Iris pigment epithelial cell (primary cell): ENCODE measurements around the gene ADAMTS16.

Experiments
- DNase-seq: peaks from one replicate; pipeline ENCODE4 v3.0.0-alpha.2; 2011; ENCODE audit warnings: low read depth

ADAMTS16 gene

GRCh38 chr5:5183189-5183699 is 43.1 kb downstream of the ADAMTS16 start:
- DNase-seq: no peak

GRCh38 chr5:5183933-5184332 is 43.8 kb downstream of the ADAMTS16 start:
- no peak for DNase-seq

GRCh38 chr5:5188376-5189050 is 48.4 kb downstream of the ADAMTS16 start:
- no peak for DNase-seq

DNA sequence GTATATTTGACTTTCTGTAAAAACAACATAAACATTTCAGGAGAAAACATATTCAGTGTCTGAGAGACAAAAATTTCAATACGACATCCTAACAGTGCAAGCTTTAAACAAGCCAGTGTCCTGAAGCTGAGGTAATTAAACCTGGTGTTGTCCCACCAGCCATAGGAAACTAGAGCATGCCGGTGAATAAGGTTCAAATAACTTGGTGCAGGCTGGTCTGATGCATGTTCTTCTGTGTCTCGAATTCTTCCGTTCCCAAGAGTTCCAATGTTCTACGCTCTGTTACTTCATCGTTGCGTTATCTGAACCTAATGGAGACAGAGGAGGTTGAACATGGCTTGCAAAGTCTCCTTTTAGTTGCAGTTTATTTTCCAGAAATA is 48.9 kb downstream of the ADAMTS16 start:
- no peak for DNase-seq

- no peak for DNase-seq
Observed at GRCh38 chr5:5191906-5192305, 51.8 kb downstream of the ADAMTS16 start.

DNA sequence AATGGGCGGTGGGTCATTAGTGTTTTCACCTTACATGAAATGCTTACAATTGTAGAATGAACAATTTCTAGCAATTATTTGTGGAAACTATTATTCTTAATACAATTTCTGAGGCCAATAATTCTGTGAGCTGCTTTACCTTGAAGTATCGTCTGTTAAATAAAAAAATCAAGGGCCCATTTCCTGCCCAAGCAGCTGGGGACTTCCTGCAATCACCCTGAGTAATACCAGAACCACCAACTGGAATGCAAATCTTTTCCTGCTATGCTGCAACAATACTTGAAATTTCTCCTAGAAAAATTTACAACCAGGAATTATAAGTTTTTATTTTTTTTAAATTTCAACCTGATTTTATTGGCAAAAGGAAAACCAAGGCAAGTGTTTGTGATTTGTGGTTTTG is 52.6 kb downstream of the ADAMTS16 start:
- DNase-seq: no peak

DNA sequence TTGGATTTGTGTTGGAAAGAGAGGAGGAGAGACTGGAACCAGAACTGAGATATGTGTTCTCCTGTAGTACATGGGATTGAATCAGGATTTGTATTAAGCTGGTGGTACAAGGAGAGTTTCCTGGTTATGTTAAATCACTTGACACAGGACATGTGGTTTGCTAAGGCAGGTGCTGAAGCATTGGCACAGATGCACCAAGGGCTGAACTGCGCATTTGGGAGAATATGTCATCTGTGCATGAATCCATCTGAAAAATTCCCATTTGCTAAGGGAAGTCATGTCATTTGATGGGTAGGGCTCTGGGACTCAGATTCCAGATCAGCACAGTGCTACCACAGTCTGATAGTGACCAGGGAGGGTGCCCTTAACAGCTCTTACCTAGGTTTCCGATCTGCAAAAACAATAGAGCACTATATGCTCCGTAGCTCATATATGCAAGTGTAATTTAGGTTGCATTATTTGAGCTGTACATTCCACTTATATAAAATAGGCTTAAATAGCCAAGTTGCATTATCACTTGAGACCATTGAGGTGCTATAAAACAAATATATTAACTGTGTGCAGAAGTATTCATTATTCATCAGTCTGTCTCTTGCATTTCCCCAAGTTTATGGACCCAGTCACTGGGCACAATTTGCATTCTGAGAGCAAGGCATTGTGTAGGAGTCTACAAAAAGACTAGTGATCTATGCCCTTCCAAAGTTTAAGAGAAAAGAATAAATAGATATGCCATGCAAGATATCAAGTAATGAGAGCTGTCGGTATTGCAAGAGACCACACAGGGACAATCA is 55.2 kb downstream of the ADAMTS16 start:
- no peak for DNase-seq

DNA sequence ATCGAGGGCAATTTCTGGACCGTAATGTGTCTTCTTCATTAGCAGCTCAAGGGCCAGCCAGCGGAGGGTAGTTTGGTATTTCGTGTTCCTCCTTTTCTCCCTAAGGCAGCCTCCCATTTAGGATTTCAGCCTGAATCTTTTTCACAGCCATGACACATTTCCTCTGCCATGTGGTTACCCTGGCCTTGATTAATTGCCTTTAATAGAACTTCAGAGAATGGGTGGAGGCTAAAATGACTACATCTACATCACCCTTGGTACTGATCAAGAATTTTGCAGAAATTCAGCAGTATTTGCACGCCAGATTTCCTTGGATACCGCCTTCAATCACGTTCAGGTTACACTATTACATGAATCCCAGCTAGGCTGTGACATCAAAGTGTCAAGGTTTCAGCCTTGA is 58.0 kb downstream of the ADAMTS16 start:
- no peak for DNase-seq

DNA sequence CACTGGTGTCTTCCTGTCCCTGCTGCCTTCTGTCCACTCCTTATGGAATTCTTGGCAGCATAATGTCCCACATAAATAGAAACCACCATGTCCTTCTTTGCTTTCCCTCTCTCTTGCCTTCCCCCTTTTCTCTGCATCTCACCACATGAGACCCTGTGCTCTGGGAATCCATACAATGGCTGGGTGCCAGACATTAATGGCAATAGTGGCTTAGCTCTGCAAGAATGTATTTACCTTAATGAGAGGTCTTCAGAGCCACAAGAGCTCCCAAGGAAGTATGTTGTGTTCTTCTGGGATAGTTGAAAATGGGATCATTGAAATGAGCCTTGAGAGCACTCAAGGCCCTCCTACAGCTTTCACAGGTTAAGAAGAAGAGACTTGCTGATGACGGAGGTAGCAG is 58.7 kb downstream of the ADAMTS16 start:
- no peak for DNase-seq

DNA sequence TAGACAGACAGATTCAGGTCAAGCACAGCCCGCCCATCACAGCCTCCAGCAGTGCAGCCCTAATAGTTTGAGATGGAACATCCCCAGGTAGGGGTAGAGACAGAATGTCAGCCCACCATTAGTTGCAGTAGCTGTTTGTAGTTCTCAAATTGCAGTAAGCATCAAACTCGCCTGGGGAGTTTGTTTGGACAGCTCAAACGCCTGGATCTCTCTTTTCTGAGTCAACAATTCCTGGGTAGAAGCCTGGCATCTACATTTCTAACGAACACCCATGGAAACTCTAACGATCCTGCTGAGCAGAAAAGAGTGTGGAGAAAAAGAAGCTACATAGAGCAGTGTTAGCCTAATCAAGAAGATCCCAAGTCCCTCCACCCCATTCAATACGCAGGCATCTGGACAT is 59.4 kb downstream of the ADAMTS16 start:
- no peak for DNase-seq

GRCh38 chr5:5200133-5200532 is 60.0 kb downstream of the ADAMTS16 start:
- no peak for DNase-seq

DNA sequence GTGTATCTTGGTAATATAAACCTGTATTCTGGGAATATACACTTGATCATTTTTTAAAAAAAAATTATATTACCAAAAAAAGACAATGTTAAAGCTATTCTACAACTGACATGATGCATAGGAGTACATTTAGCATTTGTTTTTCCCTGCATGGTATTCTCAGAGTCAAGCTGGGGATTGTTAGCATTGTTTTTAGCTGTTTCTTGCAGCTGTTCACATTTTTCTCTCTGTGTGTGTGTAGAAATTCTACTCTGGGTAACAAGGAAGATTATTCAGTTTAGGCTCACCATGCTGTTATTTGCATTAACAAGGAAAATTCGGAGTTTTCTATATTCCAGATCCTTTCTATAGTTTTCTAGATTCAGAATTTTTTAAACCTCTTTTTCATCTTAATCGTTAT is 62.2 kb downstream of the ADAMTS16 start:
- DNase-seq: no peak

GRCh38 chr5:5203451-5203850 is 63.3 kb downstream of the ADAMTS16 start:
- no peak for DNase-seq

- DNase-seq: no peak
Observed at GRCh38 chr5:5207828-5208227, 67.7 kb downstream of the ADAMTS16 start.

GRCh38 chr5:5209089-5209488 is 69.0 kb downstream of the ADAMTS16 start:
- DNase-seq: peak; percentile 10

DNA sequence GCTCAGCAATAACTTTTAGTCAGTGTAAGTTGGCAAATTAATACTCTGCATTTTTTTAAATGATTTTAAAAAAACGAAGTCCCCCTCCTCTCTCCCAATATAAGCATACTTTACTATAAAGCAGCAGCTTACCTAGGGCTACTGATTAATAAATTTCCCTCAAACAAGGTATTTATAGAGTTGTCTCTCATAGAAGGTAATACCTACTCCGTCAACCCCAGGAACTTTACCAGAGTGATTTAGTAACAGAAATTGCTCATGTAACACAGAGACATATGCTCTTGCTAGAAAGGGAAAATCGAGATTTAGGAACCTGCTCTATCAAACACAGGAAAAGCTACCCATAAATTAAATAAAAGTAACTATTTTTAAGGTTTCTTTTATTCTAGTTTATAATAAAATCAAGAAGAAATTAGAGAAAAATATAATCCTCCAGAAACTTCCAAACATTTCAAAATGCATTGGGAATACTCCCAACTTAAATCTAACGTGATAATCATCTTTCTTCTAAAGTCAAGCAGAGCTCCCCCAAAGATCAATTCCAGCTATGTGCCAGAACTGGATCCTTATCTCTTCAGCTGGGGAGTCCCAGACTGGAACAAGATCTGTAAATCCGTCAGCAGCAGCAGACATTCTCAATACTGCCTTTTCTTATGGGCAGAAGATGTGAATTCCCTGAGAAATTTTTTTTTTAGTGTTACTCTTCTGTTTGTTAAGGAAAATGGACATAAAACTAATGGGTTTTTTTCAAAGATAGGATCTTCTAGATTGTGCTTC is 69.6 kb downstream of the ADAMTS16 start:
- DNase-seq: no peak

- no peak for DNase-seq
Observed at GRCh38 chr5:5217371-5217770, 77.2 kb downstream of the ADAMTS16 start.

DNA sequence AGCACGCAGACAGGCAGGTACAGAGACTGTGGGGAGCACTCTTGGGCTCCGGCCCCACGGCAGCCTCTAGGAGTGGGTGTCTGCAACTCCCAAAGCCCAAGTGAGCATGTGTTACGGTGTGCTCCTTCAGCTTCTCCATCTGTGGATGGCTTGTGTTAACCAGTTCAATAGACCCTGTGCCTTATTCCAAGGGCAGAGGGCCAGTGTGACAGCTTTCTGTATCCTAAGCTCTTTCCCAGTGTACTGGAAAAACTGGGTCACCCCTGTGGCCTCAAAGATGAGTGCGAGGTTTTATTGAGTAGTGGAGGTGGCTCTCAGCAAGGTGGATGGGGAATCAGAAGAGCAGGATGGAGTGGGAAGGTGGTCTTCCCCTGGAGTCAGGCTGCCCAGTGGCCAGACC is 78.3 kb downstream of the ADAMTS16 start:
- DNase-seq: no peak

DNA sequence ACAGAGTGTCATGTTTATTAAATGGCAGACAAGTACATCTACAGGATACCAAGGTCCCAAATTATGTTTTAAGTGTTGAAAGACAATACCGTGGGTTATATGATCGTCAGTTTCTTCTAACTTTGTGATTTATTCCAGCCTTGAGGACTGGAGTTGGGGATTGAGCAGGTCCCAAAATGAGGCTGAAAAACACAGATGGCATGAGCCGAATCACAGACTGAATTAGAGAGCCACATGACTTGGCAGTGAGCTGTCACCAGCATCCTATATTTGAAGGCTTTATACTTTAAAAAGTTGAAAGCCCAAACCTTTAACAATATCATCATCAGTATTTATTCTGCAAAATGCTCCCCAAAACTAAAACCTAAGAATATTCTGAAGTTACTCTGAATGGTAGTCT is 79.4 kb downstream of the ADAMTS16 start:
- DNase-seq: no peak

DNA sequence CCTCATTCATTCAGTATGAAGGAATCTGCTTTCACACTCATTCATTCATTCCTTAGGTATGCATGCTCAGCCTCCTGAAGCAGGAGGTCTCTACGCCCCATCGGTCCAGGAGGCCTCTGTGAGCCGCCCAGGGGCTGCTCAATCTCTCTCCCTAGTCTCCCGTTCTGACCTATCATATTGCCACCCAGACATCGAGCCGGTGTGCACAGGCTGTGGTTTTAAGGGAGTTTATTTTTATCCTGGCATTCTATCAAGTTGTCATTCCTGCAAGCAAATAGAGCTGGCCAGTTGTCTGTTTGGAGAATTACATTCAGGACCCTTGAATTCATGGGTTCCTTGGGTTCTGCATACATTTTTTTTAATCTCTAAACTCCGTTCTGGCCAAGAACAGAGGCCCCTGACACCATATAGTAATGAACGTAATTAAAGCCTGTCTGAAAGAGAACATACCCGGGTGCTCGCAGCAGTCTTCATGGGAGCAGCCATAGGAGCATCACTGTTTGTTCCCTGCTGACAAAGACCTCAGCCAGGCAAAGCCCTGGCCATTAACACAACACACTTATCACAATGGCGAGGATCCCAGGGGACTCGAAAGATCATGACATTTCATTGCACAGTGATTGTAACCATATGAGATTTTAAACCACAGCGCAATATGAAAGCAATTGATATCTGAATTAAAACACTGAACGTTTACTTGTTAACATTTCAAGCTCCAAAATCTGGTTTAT is 80.9 kb downstream of the ADAMTS16 start:
- DNase-seq: no peak

- DNase-seq: peak; percentile 35
Observed at GRCh38 chr5:5221724-5222123, 81.6 kb downstream of the ADAMTS16 start.

- DNase-seq: no peak
Observed at GRCh38 chr5:5231576-5231975, 91.4 kb downstream of the ADAMTS16 start.
